ENCODE measurements around the gene DAO.

DNA sequence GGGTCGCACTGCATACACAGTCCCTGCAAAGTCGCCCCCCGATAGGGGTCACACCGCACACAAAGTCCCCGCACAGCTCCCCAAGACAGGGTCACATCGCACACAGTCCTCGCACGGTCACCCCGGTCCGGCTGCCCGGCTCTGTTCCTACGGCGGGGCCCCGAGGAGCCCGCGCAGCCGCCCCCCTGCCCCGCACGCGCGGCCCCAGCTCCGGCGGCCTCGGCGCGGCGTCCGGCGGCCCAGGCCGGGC, 22.8 kb upstream of the DAO start:
- TF ChIP-seq POLR2A (IDR thresholded peaks at IDR 0.05; ENCODE audit: low read length) (no peak), GATA1 (IDR thresholded peaks at IDR 0.05; ENCODE audit: low read depth, low read length) (no peak)

Data from erythroblast (primary cell).